A204.1 (cell line): ENCODE data around the gene C19orf12.
"Not testable (repeated sequence)": the region's sequence is repeated elsewhere in the genome, so short reads cannot be mapped to it uniquely, and the experiment has no call there.

Experiments
- FAIRE-seq: peaks from 2 replicates; lab custom pipeline; 2012; peaks lifted over from hg19 to GRCh38; lab: Jason Lieb, UNC

The C19orf12 gene

GRCh38 chr19:29675120-29675649 lies 39.9 kb downstream of the C19orf12 start:
- FAIRE-seq: no peak

- FAIRE-seq: no peak
These were observed 40.5 kb downstream of the C19orf12 start for GRCh38 chr19:29674374-29675119.

GRCh38 chr19:29673451-29674371 lies 41.4 kb downstream of the C19orf12 start:
- FAIRE-seq: no peak

- no peak for FAIRE-seq
These were observed 42.1 kb downstream of the C19orf12 start for GRCh38 chr19:29672933-29673336.

- FAIRE-seq: no peak
These were observed 42.6 kb downstream of the C19orf12 start for GRCh38 chr19:29672319-29672932.

GRCh38 chr19:29671393-29672160 lies 43.5 kb downstream of the C19orf12 start:
- FAIRE-seq: no peak

- FAIRE-seq: not testable (repeated sequence)
These were observed 44.1 kb downstream of the C19orf12 start for GRCh38 chr19:29671026-29671392.

GRCh38 chr19:29670255-29670654 lies 44.8 kb downstream of the C19orf12 start:
- FAIRE-seq: no peak

GRCh38 chr19:29668746-29669609 lies 46.1 kb downstream of the C19orf12 start:
- FAIRE-seq: no peak

- no peak for FAIRE-seq
These were observed 47.1 kb downstream of the C19orf12 start for GRCh38 chr19:29667901-29668341.

GRCh38 chr19:29667387-29667783 lies 47.7 kb downstream of the C19orf12 start:
- no peak for FAIRE-seq

GRCh38 chr19:29666578-29667386 lies 48.3 kb downstream of the C19orf12 start:
- FAIRE-seq: no peak

- FAIRE-seq: no peak
These were observed 49.1 kb downstream of the C19orf12 start for GRCh38 chr19:29665826-29666577.

GRCh38 chr19:29665215-29665825 lies 49.7 kb downstream of the C19orf12 start, which contains the start of gene PLEKHF1:
Gene PLEKHF1 (plus strand): TSS chr19:29665461. CDS start chr19:29673840, 8,379 bp downstream.
- FAIRE-seq: no peak

GRCh38 chr19:29664753-29665214 lies 50.3 kb downstream of the C19orf12 start:
- no peak for FAIRE-seq

- no peak for FAIRE-seq
These were observed 51.0 kb downstream of the C19orf12 start for GRCh38 chr19:29663861-29664752.
